DND-41 (cell line): ENCODE data around the gene SGPL1.

Source experiments
- CTCF ChIP-seq: IDR thresholded peaks from 2 replicates; pipeline ENCODE4 v1.5.1; 2012; ENCODE audit warnings: borderline replicate concordance, low read length, moderate library complexity, mild to moderate bottlenecking; ENCODE audit not compliant: poor library complexity, severe bottlenecking; ENCODE audit errors: extremely low read depth
- EZH2 ChIP-seq: IDR thresholded peaks from 3 replicates; pipeline ENCODE4 v1.6.1; 2012; ENCODE audit warnings: borderline replicate concordance, low read depth, mild to moderate bottlenecking, moderate library complexity, low read length, inconsistent platforms; ENCODE audit not compliant: severe bottlenecking

DNA sequence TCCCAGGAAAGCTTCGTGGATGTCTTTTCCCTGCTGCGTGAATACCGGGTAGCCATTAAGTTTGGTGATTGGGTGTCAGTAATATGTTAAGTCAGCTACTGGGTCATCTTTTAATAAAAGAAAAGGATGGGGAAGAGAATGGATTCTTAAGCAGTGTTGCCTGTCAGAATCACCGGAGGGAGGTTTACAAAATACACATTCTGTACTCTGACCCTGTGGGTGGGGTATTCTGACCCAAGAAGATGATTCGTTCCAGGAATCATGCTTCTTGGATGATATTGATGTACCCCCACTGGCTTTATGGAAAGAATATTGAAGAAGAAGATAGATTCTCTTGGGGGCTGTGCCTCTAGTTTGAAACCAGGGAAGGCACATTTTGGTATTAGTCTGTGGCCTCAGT, 18.3 kb downstream of the SGPL1 start:
- TF ChIP-seq CTCF (no peak), EZH2 (no peak)
